SU-DHL-6 (cell line): ENCODE results near the gene ASPDH.

Experiments
- CTCF ChIP-seq: fragments of 200-600 bp; sonication (generic); IDR thresholded peaks from one replicate; pipeline ENCODE4 v1.5.1; 2017; ENCODE audit warnings: antibody characterized with exemption, mild to moderate bottlenecking, low read length, moderate library complexity; ENCODE audit not compliant: insufficient read depth, poor library complexity, severe bottlenecking
- EZH2phosphoT487 ChIP-seq: fragments of 200-600 bp; sonication (generic), shearing (Covaris generic); conservative IDR thresholded peaks from 2 replicates; pipeline ENCODE4 v1.6.1; 2018; ENCODE audit warnings: mild to moderate bottlenecking, antibody characterized with exemption, low read length, moderate library complexity, mixed read lengths

- no peak for TF ChIP-seq CTCF
- TF ChIP-seq EZH2phosphoT487: no peak
These were observed 13.0 kb downstream of the ASPDH start for GRCh38 chr19:50500753-50501151.
